NCI-H128 (cell line): Measurements from ENCODE around the gene EML3.
"Not testable (repeated sequence)": the region's sequence is repeated elsewhere in the genome, so short reads cannot be mapped to it uniquely, and the experiment has no call there.

ENCODE experiments used
- DNase-seq: peaks from one replicate; lab custom pipeline; 2025; ENCODE audit not compliant: unreplicated experiment; lab: John Stamatoyannopoulos, UW

EML3 gene

GRCh38 chr11:62621027-62621566, 8.5 kb upstream of the EML3 start:
- no peak for DNase-seq

GRCh38 chr11:62616957-62617356, 4.4 kb upstream of the EML3 start:
- not testable (repeated sequence) for DNase-seq

- no peak for DNase-seq
These were observed 2.9 kb upstream of the EML3 start for GRCh38 chr11:62615521-62615920.

GRCh38 chr11:62614275-62614674, 1.7 kb upstream of the EML3 start:
- DNase-seq: no peak

DNA sequence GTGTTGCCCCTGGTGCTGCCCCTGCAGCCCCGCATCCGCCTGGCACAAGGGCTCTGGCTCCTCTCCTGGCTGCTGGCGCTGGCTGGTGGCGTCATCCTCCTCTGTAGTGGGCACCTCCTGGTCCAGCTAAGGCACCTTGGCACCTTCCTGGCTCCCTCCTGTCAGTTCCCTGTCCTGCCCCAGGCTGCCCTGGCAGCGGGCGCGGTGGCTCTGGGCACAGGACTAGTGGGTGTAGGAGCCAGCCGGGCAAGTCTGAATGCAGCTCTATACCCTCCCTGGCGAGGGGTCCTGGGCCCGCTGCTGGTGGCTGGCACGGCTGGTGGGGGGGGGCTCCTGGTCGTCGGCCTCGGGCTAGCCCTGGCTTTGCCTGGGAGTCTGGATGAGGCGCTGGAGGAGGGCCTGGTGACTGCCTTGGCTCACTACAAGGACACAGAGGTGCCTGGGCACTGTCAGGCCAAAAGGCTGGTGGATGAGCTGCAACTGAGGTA, 760 bp upstream of the EML3 start:
- no peak for DNase-seq

DNA sequence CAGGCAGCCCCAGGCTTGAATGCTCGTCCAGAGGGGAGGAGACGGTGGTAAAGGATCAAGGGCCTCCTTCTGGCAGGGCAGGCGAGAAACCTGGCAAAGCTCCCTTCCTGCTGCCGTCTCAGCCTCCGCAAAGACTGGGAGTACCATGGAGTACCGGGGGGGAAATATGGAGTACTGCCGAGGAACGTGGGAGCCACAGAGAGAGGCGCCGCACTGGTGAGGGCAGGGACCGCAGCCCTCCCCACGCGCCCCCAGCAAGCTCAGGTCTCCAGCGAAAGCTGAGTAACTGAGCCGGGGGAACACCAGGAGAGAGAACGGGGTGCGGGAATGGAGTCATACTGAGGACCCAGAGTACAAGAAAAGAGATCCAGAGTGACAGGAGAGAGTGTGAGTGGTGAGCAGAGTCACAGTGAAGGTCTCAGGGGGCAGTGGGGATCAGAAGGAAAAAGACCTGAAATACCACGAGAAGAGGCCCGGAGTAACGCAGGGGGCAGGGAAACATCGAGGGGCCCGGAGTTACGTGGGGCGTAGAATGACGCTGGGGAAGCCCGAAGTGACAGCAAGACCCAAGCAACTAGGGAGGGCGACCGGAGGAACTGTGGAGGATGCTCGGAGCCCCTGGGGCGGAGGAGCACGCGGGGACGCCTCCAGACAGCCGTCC, 740 bp downstream of the EML3 start:
- no peak for DNase-seq

GRCh38 chr11:62610814-62611704, 1.5 kb downstream of the EML3 start:
- no peak for DNase-seq

GRCh38 chr11:62610403-62610802, 2.2 kb downstream of the EML3 start:
- no peak for DNase-seq

GRCh38 chr11:62608776-62609175, 3.8 kb downstream of the EML3 start:
- DNase-seq: no peak

GRCh38 chr11:62607714-62608113, 4.9 kb downstream of the EML3 start:
- DNase-seq: no peak

DNA sequence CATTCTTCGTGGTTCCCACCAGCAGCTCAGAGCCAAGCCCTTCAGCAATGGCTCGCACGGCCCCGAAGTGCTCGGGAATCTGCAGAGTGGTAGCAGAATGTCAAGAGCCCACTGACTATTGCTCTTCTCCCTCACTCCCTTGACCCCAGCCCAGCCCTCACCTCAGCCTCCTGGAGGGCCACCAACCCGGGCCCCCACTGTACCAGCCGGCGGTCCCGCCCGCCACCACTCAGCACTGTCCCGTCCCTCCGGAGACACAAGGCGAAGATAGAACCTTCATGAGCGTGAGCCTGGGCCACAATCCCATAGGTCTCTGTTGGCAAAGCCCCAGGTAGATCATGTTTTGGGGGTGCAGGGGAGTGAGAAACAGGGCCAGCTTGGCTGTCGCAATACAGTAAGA, 6.7 kb downstream of the EML3 start:
- no peak for DNase-seq

GRCh38 chr11:62605467-62605866, 7.1 kb downstream of the EML3 start:
- DNase-seq: no peak

- no peak for DNase-seq
These were observed 8.0 kb downstream of the EML3 start for GRCh38 chr11:62604460-62605120.

- DNase-seq: no peak
These were observed 8.7 kb downstream of the EML3 start for GRCh38 chr11:62603776-62604299.

- no peak for DNase-seq
These were observed 9.5 kb downstream of the EML3 start for GRCh38 chr11:62603072-62603408.

DNA sequence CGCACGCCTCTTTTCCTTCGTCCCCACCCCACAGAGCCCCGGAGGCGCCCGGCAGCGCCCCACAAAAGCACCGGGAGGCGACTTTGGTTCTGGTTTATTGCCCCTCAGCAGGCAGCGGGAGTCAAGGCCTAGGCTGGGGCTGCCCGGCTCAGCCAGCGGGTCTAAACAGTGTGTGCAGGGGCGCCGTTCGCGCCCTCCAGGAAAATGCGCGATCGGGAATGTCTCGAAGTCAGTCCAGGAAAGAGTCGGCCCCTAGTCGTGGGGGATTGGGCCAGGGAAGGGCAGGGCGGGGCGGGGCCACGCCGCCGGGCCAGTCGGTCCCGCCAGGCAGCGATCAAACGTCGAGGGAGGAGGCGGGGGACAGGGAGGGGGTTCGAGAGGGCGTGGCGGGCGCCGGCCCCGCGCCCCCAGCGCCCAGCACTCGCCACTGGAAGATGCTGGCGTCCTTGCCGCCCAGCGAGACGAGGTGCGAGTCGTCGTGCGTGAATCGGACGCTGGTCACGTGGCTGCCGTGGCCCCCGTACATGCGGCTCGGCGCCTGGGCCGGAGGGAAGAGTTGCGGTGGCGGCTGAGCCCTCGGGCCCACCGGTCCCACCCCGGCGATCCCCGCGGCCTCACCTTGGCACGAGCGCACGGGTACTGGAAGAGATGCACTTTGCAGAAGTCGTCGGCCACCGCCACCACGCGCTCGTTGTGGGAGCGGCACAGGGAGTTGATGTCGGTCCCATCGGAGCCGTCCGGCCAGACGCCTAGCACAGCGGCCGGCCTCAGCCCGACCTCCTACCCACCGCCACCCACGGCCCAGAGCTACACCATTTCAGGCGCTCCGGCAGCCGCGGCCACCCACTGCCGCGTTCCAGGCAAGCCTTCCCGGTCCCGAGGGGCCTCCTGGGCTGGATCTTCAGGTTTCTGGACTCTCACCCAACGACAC, 10.2 kb downstream of the EML3 start:
- DNase-seq: no peak

DNA sequence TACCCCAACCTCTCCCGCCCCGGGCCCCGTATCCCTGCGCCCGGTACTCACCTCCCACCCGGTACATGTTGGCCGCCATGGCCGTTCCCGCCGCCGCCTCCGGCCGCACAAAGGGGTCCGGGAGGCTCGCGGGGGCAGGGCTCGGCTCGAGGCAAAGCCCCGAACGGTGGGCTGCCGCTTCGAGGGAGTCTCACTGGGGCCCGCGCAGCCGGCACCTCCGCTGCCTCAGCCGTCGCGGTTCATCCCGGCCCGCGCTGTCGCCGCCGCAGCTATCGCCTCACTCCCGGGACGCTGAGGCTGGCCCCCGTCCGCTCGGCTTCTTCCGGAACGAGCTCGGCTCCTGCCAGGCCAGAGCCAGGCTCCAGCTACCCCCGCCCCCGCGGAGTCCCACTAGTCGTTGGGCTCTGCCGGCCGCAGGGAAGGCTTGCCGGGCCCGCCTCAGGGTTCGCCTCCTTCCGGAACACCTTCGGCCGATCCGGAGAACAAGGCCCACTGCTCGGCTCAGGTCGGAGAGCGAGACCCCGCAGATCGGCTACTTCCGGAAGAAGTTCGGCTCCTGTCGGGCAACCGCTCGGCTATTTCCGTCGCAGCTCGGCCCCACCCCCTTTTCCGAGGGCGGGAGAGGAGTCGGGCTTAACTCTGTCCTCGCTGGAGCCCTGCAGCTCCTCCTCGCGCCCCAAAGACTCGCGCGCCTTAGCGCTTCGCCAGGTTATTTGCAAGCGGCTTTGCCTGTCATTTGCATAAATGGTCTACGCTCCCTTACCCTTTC, 11.0 kb downstream of the EML3 start, which contains the start of gene MTA2:
TSS of gene MTA2 (minus strand) at position 494 of the 769 bp plus-strand sequence. CDS start at position 79, 415 bp downstream.
- peak; percentile 99 for DNase-seq

- DNase-seq: no peak
These were observed 11.5 kb downstream of the EML3 start for GRCh38 chr11:62601122-62601371.

DNA sequence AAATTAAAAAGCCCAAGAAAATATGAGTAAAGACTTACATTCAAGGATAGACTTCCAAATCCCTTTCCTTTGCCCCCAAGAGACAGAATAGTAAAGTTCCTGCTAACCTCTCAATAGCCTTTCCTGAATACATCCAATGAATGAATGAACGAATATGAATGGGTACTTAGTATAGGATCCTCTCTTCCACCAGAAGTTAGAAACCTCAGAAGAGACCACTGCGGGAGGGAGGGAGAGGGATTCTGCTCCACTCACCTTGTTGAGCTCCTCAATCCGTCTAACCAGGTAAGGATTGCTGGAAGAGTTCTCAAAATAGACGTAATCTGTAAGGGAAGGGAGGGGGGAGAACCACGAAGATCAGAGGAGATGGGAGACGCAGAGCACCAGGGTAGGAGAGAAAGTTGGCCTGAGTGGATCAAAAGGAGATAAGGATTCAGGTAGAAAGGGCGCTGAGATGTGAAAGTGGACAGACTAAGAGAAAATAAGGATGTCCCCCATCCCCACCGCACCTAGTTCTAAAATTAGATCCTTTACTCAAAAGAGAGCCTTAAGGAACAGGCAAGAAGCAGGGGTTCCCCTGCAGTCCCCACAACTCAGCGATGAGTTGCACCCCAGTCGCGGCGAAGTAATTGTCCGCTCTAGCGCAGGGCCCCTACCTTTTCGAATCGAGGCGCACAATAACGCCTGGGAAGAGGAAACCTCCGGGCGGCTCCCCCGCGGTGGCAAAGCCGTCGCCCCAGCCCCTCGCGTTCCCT, 12.0 kb downstream of the EML3 start:
- DNase-seq: no peak
